HepG2 (cell line): Measurements from ENCODE around the gene CD248. TPM values are rescaled to one million over a fixed set of nuclear protein-coding genes. Genes with fewer than 3 reads are reported as not detected.

ENCODE experiments used
- AKAP8 ChIP-seq: sonication (generic); formaldehyde crosslinking; IDR thresholded peaks from 2 replicates; pipeline ENCODE4 v1.5.1; 2020; ENCODE audit warnings: mild to moderate bottlenecking, missing genetic modification reagents
- CCAR2 ChIP-seq: fragments of 200-400 bp; formaldehyde crosslinking; optimal IDR thresholded peaks from 2 replicates; pipeline ENCODE3; 2018; ENCODE audit warnings: low read depth, mild to moderate bottlenecking, low read length, moderate library complexity
- DBP ChIP-seq: sonication (generic); formaldehyde crosslinking; IDR thresholded peaks from 2 replicates; pipeline ENCODE4 v1.4.0; 2020; ENCODE audit warnings: missing genetic modification reagents; ENCODE audit errors: not compliant biosample characterization
- DMAP1 ChIP-seq: IDR thresholded peaks from 2 replicates; pipeline ENCODE4 v1.6.1; 2016
- DRAP1 ChIP-seq: IDR thresholded peaks from 2 replicates; pipeline ENCODE4 v1.6.1; 2016; ENCODE audit warnings: missing genetic modification reagents, missing compliant biosample characterization
- HDAC6 ChIP-seq: fragments of 200-600 bp; sonication (generic); IDR thresholded peaks from 2 replicates; pipeline ENCODE4 v1.7.0; 2017; ENCODE audit warnings: mild to moderate bottlenecking, antibody characterized with exemption, low read length, low read depth
- ISL2 ChIP-seq: sonication (generic); formaldehyde crosslinking; IDR thresholded peaks from 2 replicates; pipeline ENCODE4 v1.5.0; 2020; ENCODE audit warnings: missing genetic modification reagents
- NCOA2 ChIP-seq: sonication (generic); formaldehyde crosslinking; IDR thresholded peaks from 2 replicates; pipeline ENCODE4 v1.8.0; 2022; ENCODE audit warnings: inconsistent platforms
- RFXAP ChIP-seq: sonication (generic); formaldehyde crosslinking; IDR thresholded peaks from 2 replicates; pipeline ENCODE4 v1.4.0; 2020; ENCODE audit warnings: missing genetic modification reagents, borderline replicate concordance
- ZBTB7A ChIP-seq: sonication (generic); formaldehyde crosslinking; IDR thresholded peaks from 2 replicates; pipeline ENCODE4 v1.8.0; 2022; ENCODE audit warnings: mild to moderate bottlenecking, missing genetic modification reagents
- ZHX1 ChIP-seq: sonication (generic); formaldehyde crosslinking; IDR thresholded peaks from 2 replicates; pipeline ENCODE4 v1.8.1; 2022; ENCODE audit warnings: low read depth, mild to moderate bottlenecking, missing genetic modification reagents
- ZNF224 ChIP-seq: sonication (generic); formaldehyde crosslinking; IDR thresholded peaks from 2 replicates; pipeline ENCODE4 v1.5.0; 2020; ENCODE audit warnings: mild to moderate bottlenecking, missing genetic modification reagents
- ZNF296 ChIP-seq: sonication (generic); formaldehyde crosslinking; conservative IDR thresholded peaks from 2 replicates; pipeline ENCODE4 v1.5.0; 2020; ENCODE audit warnings: mild to moderate bottlenecking, missing genetic modification reagents
- ZNF34 ChIP-seq: sonication (generic); formaldehyde crosslinking; IDR thresholded peaks from 2 replicates; pipeline ENCODE4 v1.4.0; 2020; ENCODE audit warnings: mild to moderate bottlenecking, missing genetic modification reagents, borderline replicate concordance
- ZNF446 ChIP-seq: sonication (generic); formaldehyde crosslinking; IDR thresholded peaks from 2 replicates; pipeline ENCODE4 v1.5.0; 2020; ENCODE audit warnings: mild to moderate bottlenecking, missing genetic modification reagents
- ZNF549 ChIP-seq: sonication (generic); formaldehyde crosslinking; IDR thresholded peaks from 2 replicates; pipeline ENCODE4 v1.5.0; 2020; ENCODE audit warnings: missing genetic modification reagents
- ZNF557 ChIP-seq: sonication (generic); formaldehyde crosslinking; IDR thresholded peaks from 2 replicates; pipeline ENCODE4 v1.4.0; 2020; ENCODE audit warnings: missing genetic modification reagents
- ZNF615 ChIP-seq: sonication (generic); formaldehyde crosslinking; IDR thresholded peaks from 2 replicates; pipeline ENCODE4 v1.5.0; 2020; ENCODE audit warnings: mild to moderate bottlenecking, missing genetic modification reagents, borderline replicate concordance
- ZNF619 ChIP-seq: sonication (generic); formaldehyde crosslinking; IDR thresholded peaks from 2 replicates; pipeline ENCODE4 v1.4.0; 2020; ENCODE audit warnings: mild to moderate bottlenecking, missing genetic modification reagents
- ZNF775 ChIP-seq: sonication (generic); formaldehyde crosslinking; IDR thresholded peaks from 2 replicates; pipeline ENCODE4 v1.4.0; 2020; ENCODE audit warnings: missing genetic modification reagents, mild to moderate bottlenecking, moderate library complexity, borderline replicate concordance
- ZNF780A ChIP-seq: sonication (generic); formaldehyde crosslinking; IDR thresholded peaks from 2 replicates; pipeline ENCODE4 v1.8.0; 2022; ENCODE audit warnings: mild to moderate bottlenecking, missing genetic modification reagents, moderate library complexity
- ZNF784 ChIP-seq: sonication (generic); formaldehyde crosslinking; IDR thresholded peaks from 2 replicates; pipeline ENCODE4 v1.5.1; 2020; ENCODE audit warnings: missing genetic modification reagents, mild to moderate bottlenecking, borderline replicate concordance
- ZNF816 ChIP-seq: sonication (generic); formaldehyde crosslinking; IDR thresholded peaks from 2 replicates; pipeline ENCODE4 v1.8.0; 2022; ENCODE audit warnings: missing genetic modification reagents, mild to moderate bottlenecking, borderline replicate concordance
- polyA plus RNA-seq, 8 experiments: library from polyadenylated mRNA; depleted of rRNA in 3 of 8; stranded (reverse) in 7 of 8; unstranded in 1 of 8; fragments of >200 nt; fragmentation: Illumina TruSeq in 4 of 8; extraction: Trizol in 4 of 8; gene quantifications; 2 replicates each; pipeline versions ENCODE4 v1.2.1 to v1.2.3, GENCODE V29; 2011 to 2016; ENCODE audit warnings: low read depth in 4 of 8, missing spikeins in 1 of 8, mixed read lengths in 1 of 8; ENCODE audit not compliant: insufficient read depth in 1 of 8
- total RNA-seq, 5 experiments: library from RNA; depleted of rRNA; stranded (reverse); fragments of >200 nt; fragmentation: Illumina TruSeq; extraction: Trizol; gene quantifications; 2 replicates each; pipeline ENCODE4 v1.2.3, GENCODE V29; 2016; ENCODE audit warnings: low read depth in 1 of 5

Gene CD248
- total and polyA plus RNA-seq, 2 of the 13 experiments (the other 11 are each of a cell fraction or from before 2014, with no cell fraction given), result 0.25 to 0.35 TPM

- TF ChIP-seq ZHX1, result 0 out of 2 replicates have a peak, but pooled peaks have one; percentile 52
- TF ChIP-seq ZNF775 (CRISPR knock-in tag), result no peak
- TF ChIP-seq CCAR2, result no peak
- peak; percentile 99 for TF ChIP-seq AKAP8 (CRISPR knock-in tag)
- peak; percentile 22; the same call in 1 of the 2 replicates for TF ChIP-seq NCOA2 (CRISPR knock-in tag)
- no peak for TF ChIP-seq ZNF615 (CRISPR knock-in tag)
- TF ChIP-seq ZNF780A (CRISPR knock-in tag), result no peak
- no peak for TF ChIP-seq ZNF296 (CRISPR knock-in tag)
- TF ChIP-seq ZNF446 (CRISPR knock-in tag), result no peak
- TF ChIP-seq ZNF816, result no peak
- no peak; the same call in 1 of the 2 replicates for TF ChIP-seq ISL2
- no peak for TF ChIP-seq ZNF34 (CRISPR knock-in tag)
- no peak for TF ChIP-seq DRAP1 (CRISPR knock-in tag)
- TF ChIP-seq HDAC6, result no peak
- no peak for TF ChIP-seq ZNF224 (CRISPR knock-in tag)
- TF ChIP-seq ZBTB7A (CRISPR knock-in tag), result no peak
- no peak for TF ChIP-seq ZNF557 (CRISPR knock-in tag)
- no peak for TF ChIP-seq DBP (CRISPR knock-in tag)
- TF ChIP-seq RFXAP (CRISPR knock-in tag), result no peak
- no peak for TF ChIP-seq DMAP1 (CRISPR knock-in tag)
- no peak for TF ChIP-seq ZNF549
- TF ChIP-seq ZNF784 (CRISPR knock-in tag), result no peak
- TF ChIP-seq ZNF619 (CRISPR knock-in tag), result no peak
These were observed 34.1 kb downstream of the CD248 start (continued) for GRCh38 chr11:66282468-66283455.
